Endothelial cell of hepatic sinusoid (primary cell): ENCODE data around the gene METTL22.

Experiments used
- in situ Hi-C: cut with HindIII; loops from 2 replicates; pipeline ENCODE4 v1.10.0; 2017; ENCODE audit warnings: low sequenced_read_pairs

Gene METTL22

DNA sequence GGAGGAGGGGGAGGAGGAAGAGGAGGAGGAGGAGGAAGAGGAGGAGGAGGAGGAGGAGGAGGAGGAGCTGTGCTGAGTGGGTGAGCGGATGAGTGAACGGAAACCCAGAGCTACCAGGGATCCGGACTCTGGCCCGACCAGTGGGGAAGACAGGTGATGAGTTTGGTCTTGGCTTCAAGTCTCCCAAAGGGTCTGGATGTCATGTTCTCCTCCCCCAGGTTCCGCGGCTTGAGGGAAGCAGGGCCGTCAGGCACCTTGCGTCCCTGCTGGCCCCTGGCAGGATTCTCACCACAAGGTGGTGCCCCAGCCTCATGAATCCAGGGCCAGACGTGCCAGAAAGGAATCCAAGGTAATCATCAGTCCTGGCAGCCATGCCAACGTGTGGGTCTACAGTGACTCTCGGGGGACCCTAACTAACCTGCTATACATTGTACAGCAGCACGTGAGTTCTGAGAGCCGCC, 39.4 kb downstream of the METTL22 start:
- in situ Hi-C loops = no loop called here

DNA sequence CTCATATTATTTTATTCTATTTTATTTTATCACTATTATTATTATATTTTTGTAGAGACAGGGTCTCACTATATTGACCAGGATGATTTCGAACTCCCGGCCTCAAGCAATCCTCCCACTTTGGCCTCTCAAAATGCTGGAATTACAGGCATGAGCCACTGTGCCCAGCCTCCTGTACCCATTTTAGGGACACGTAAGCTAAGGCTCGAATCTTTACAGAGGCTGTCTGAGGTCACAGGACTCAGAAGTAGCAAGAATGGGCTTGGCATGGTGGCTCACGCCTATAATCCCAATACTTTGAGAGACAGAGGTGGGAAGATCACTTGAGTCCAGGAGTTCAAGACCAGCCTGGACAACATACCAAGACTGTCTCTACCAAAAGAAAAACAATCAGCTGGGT, 40.2 kb downstream of the METTL22 start:
- in situ Hi-C loops = no loop called here

DNA sequence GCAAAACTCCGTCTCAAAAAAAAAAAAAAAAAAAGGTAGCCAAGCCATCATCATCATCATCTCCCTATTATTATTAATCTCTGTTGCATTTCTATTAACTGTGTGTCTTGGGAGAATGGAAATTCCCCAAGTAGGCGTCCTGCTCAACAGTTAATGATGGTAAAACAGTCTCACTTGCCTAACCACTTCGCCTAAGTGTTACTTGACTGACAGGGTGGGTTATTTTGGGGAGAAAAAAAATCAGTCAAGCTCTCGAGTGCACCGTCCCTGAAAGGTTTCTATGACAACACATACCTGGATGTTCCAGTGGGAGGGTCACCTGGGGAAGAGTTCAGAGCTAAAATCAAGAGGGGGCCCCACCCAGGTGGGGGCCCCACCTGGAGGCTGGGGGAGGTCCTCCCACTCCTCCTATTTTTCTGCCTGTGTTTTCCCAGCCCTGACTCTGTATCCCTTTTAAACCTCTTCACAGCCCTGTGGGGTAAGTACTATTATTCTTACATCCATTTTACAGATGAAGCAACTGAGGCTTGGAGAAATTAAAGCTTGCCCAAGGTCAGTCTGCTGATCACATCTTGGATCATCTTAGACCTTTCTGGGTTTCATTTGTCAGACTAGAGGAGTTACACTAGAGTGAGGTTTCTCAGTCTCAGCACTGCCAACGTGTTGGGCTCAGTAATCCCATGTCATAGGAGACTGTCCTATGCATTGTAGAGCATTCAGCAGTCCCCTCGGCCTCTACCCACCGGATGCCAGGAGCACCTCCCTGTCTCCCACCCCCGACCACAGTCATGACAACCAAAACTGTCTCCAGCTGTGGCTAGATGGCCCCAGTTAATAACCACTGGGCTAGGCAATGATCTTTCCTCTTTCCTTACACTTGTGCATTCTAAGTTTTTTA, 41.9 kb downstream of the METTL22 start:
- in situ Hi-C loops = no loop called here

DNA sequence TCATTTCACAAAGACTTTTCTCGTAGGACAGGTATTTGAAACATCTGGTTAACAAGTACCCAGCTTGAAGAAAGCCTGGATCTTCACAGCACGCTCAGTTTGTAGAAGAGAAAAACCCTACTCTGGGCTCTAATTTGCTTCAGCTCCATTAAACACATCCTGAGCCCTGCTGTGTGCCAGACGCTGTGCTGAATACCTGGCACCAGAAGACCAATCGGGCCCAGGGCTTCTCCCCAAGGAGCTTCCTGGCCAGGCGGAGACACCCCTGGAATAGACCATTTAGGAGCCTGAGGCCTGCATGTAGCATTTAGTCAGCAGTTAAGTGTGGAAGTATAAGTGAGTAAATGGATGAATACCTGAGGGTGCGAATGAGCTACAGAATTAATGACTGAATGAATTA, 44.0 kb downstream of the METTL22 start:
- in situ Hi-C loops = no loop called here

GRCh38 chr16:8667492-8667891, 46.0 kb downstream of the METTL22 start:
- in situ Hi-C loops = no loop called here

DNA sequence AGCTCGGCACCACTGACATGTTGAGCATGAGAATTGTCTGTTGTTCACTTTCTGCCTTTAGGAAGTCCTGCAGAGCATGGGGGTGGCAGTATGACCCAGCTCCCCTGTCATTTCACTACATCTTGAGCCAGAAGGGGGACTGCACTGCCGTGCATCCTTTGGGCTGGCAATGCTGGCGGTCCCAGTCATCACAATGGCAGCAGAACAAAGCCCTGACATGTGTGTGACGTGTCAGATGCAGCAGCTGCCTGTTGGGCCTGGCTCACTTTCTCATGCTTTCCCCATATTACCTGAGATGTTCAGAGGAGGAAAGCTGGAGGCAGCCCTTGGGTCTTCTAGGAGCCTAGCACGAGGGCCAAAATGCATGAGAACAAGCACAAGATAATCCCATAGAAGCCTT, 46.6 kb downstream of the METTL22 start:
- in situ Hi-C loops = no loop called here

DNA sequence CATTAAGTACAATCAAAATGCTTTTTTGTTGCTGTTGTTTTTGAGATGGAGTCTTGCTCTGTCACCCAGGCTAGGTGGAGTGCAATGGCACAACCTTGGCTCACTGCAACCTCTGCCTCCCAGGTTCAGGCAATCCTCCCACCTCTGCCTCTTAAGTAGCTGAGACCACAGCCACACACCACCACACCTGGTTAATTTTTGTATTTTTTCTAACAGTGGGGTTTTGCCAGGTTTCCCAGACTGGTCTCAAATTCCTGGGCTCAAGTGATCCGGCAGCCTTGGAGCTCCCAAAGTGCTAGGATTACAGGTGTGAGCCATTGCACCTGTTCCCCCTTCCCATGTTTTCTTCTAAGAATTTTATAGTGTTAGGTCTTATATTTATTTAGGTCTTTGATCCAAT, 48.0 kb downstream of the METTL22 start:
- in situ Hi-C loops = no loop called here

GRCh38 chr16:8670014-8670560, 48.6 kb downstream of the METTL22 start:
- in situ Hi-C loops = no loop called here

DNA sequence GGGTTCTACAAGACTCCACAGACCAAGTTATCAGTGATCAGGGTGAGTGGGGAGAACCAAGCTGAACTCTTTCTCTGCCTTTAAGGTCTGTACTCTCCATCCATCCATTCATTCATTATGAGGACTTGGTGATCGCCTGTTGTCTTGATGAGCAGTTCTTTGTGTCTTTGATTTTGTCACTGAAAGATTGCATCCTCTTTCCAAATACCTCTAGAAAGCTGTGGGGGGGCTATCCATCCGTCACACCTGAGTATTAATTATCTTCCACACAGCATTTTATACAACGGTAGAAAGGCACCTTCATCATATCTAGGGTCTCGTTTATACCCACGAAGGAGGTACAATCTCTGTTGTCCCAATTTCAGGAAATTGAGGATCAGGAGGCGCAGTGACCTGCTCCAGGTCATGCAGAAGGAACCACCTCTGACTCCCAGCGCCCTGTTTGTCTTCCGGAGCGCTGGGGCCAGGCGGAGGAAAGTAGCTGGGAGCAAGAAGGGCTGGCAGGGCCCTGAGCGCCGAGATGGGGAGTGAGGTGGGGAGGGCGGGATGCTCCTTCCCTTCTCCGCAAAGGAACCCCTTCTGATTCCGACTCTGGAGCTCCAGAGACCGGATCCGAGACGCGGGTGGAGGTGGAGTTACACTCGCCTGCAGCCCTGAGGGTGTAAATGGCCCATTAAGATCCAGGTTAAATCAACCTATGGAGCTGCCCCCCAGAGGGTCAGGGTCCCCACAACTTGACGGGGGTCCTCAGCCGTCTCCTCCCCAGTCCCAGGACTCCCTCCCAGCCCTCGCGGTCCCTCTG, 52.3 kb downstream of the METTL22 start:
- in situ Hi-C loops = no loop called here

DNA sequence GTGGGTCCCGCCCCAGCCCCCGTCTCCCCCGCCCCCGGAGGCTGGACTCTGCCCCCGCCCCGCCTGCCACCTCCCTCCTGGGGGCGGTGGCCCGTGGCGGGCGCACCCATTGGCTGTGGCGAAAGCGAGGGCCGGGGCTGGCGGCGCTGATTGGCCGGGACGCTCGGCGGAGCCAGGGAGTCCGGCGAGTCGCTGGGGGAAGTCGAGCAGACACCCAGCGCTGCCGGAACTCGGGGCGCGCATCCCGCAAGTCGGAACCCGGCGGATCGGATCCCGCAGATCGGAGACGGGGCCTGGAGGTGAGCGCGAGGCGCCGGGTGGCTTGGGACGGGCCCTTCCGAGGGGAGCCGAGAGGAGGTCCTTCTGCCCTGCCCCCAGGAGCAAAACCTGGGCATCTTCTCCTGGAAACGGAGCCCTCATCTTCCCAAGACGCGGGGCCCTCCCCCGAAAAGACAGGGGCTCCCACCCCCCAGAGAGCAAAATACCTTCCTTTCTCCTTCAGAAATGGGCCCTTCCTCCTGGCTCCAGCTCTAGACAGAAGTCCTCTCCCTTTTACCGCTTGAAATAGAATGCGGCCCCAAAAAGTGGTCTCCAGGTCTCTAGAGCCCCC, 53.0 kb downstream of the METTL22 start, which contains the start of gene ABAT:
Gene ABAT, plus strand, starts transcription at position 205 of the 610 bp plus-strand sequence. CDS start 61,123 bp downstream, outside the sequence.
- in situ Hi-C loops = no loop called here

DNA sequence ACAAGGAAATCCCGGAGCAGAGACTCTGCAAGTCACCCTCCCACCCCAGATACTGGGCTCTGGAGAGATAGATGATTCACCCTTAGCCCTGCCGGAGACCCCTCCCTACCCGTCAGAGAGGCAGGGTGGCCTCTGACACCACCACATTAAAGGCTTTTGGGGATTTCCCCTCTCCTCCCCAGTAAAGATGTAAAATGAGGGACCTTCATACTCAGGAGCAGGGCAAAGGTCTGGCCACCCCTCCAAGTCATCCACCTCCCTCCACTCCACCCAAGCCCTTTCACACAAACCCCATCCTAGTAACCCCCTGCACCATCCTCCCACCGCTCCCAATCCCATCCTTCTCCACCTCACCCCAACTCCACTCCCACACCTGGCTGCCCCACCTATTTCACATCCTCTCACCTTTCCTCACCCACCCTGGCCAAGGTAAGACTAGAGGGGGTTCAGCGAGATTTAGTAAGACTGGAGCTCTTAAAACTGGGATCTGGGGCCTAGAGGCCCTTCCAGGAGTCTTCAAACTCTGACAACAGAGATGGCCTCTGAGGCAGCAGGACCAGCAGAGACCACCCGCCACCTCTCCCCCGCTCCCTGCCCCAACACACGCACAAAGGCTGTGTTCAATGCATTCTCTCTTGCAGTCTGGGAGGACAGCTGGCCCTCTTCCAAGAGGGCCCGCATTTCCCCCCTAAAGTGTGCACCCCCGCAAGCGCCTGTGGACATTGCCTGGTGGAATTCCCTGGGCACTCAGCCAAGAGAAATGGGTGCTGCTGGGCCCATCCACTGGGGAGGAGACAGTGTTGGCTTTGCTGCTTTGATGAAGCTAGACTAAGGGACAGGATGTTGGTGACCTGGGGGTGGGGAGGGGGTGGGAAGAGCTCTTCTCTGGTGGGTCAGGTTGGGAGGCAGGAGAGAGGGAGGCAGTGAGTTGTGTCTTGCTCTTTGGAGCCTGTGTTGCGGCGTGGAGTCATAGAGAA, 54.0 kb downstream of the METTL22 start:
- in situ Hi-C loops = no loop called here

DNA sequence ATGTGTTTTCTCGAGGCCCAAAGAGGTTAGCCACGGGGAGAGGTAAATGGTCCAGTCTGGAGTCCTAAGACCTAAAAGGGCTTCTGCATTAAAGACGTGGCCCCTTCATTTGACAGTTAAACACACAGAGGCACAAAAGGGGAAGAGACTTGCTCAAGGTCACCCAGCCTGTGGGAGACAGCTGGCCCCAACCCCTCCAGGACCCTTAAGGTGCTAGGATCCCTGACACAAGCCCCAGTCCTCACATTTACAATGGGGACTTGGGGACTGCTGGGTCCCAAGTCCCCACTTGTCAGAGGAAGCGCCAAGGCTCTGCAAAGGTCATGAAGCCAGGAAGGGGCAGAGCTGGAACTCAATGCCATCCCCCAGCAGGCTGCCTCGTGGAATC, 54.7 kb downstream of the METTL22 start:
- in situ Hi-C loops = no loop called here

- in situ Hi-C loops = no loop called here
Measured at GRCh38 chr16:8676737-8677375, 55.4 kb downstream of the METTL22 start.

- in situ Hi-C loops = no loop called here
Measured at GRCh38 chr16:8677481-8677880, 56.0 kb downstream of the METTL22 start.

DNA sequence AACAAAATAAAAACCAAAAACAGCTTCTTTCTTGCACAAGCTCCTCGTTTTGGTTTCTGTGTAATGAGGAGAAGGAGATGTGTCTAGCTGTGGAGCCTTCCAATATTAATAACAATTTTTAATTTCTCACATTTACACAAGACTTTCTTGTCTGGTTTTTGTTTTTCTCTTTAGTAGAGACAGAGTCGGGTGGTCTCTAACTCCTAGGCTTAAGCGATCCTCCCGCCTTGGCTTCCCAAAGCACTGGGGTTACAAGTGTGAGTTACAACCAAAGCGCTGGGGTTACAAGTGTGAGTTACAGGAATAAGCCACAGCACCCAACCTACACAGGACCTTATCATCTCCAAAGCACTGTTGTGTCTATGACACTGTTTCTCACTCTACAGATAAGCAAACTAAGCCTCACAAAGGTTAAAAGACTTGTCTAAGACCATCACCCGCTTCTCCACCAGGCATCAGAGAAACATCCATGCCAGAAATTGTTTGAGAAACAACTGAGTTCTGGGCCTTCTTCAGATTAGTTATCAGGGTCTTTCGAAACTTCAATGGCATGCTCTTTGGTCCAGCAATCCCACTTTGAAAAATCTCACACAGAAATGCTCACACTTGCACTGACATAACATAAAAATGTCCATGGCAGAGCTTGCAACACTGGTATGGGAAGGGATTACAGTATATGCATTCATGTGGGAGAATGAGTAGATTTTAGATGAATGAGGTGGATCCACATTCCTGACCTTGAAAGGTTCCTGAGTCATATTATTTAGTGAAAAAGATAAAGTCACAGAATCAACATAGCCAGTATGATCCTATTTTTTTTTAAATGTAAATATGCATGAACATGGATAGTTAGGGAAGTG, 56.8 kb downstream of the METTL22 start:
- in situ Hi-C loops = no loop called here

DNA sequence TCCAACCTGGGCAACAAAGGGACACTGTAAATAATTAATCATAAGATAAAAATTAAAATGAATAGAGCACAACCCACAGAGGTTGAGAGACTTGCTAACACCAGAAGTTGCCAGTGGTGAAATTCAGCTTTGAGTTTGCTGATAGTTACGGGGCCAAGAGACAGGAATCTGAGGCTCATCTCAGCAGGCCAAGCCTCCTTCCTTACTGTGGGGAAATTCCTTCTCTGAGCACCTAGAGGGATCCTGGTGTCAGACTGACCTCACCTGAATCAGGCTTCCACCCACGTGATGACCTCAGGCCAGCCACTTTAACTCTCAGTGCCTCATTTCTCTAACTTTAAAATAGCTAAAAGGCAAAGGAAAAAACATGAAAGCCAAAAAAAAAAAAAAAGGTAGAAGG, 57.7 kb downstream of the METTL22 start:
- in situ Hi-C loops = no loop called here

GRCh38 chr16:8682551-8683259, 61.2 kb downstream of the METTL22 start:
- in situ Hi-C loops = no loop called here

DNA sequence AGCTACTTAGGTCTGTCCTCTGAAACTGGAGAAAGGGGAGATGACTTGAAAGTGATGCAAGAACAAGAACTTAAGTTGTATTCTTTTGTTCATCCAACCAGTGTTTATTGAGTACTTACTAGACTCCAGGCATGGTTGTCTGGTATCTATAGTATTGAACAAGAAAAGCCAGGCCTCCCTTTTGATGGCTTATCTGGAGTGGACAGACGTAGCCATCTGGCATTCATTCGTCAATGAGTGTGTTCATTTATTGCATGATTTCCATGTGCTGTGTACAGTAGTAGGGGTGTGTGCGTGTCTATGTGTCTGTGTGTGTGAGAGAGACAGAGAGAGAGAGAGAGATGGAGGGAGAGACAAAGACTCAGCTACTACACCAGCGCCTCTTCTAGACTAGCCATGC, 62.1 kb downstream of the METTL22 start:
- in situ Hi-C loops = no loop called here
